HT-29 (cell line): ENCODE data around the gene FBXO31. TPM values are rescaled to one million over a fixed set of nuclear protein-coding genes. Genes with fewer than 3 reads are reported as not detected.

Source experiments
- DNase-seq: peaks from one replicate; pipeline ENCODE4 v3.0.0-alpha.2; 2015; ENCODE audit warnings: low spot score
- total RNA-seq: library from RNA; depleted of rRNA; stranded (reverse); fragments of >200 nt; shearing (Covaris generic); gene quantifications from 2 replicates; pipeline ENCODE4 v1.2.3, GENCODE V29; 2014; rRNA removed

Gene FBXO31
- total RNA-seq, 1 experiment from 2014 or later = 26.6 TPM

- no peak for DNase-seq
Measured at GRCh38 chr16:87286839-87287626, 96.5 kb downstream of the FBXO31 start.

- DNase-seq = no peak
Measured at GRCh38 chr16:87284183-87284582, 99.4 kb downstream of the FBXO31 start.

- no peak for DNase-seq
Measured at GRCh38 chr16:87279094-87279658, 104.4 kb downstream of the FBXO31 start.

- DNase-seq = peak; percentile 76
Measured at GRCh38 chr16:87278191-87279093, 105.1 kb downstream of the FBXO31 start.

Other genes with a start within 250 kb of the FBXO31 start
- gene C16orf95, start 66.4 kb downstream of the FBXO31 start, total RNA-seq = 0.55 and 1.7 TPM in 2 replicates
- 14.3 and 15.3 TPM in 2 replicates for gene MAP1LC3B, start 8.6 kb upstream of the FBXO31 start, total RNA-seq
- gene ZCCHC14, start 109.2 kb upstream of the FBXO31 start, total RNA-seq = 8.6 and 13.8 TPM in 2 replicates
- not detected in 2 replicates for gene JPH3, start 218.7 kb upstream of the FBXO31 start, total RNA-seq